IPS DF 19.7 (cell line): ENCODE measurements around the gene SRPK2.
"Not testable (repeated sequence)": the region's sequence is repeated elsewhere in the genome, so short reads cannot be mapped to it uniquely, and the experiment has no call there.

Source experiments
- DNase-seq: peaks from one replicate; pipeline ENCODE4 v3.0.0-alpha.2; 2013; ENCODE audit warnings: low read depth, low spot score

The SRPK2 gene

GRCh38 chr7:105304040-105304895, 84.5 kb downstream of the SRPK2 start:
- DNase-seq = no peak

- DNase-seq = not testable (repeated sequence)
Measured at GRCh38 chr7:105300587-105300986, 88.1 kb downstream of the SRPK2 start.

- no peak for DNase-seq
Measured at GRCh38 chr7:105298439-105298894, 90.3 kb downstream of the SRPK2 start.

- no peak for DNase-seq
Measured at GRCh38 chr7:105297985-105298384, 90.7 kb downstream of the SRPK2 start.

GRCh38 chr7:105297309-105297708, 91.4 kb downstream of the SRPK2 start:
- no peak for DNase-seq

- no peak for DNase-seq
Measured at GRCh38 chr7:105296491-105296890, 92.2 kb downstream of the SRPK2 start.

DNA sequence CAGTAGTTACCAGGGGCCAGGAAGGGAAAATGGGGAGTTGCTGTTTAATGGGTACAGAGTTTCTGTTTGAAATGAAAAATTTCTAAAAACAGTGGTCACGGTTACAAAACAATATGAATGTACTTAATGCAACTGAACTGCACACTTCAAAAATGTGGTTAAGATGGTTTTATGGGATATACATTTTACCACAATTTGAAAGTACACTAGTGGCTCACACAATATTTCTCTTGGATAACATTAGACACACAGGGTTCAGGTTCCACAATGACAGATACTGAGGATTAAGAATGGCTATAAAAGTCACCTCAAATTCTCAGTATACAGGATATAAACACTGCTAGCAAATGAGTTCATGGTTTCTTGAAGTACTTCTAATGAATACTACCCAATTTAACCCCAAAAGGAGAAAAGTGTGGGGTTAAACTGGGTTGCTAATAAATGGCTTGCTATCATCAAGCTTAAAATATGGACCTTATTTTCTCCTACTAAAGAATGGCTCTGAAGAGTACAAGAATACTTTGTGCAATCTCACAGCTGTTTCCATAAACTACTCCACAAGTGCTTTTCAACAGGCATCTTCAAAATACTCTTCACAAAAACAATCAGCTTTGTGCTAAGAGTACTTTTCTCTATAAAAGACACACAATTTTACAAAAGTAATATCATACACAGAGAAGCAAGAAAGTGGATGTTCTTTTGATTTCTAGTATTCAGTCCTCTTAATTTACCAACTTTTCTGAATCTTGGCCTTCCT, 92.9 kb downstream of the SRPK2 start:
- no peak for DNase-seq

DNA sequence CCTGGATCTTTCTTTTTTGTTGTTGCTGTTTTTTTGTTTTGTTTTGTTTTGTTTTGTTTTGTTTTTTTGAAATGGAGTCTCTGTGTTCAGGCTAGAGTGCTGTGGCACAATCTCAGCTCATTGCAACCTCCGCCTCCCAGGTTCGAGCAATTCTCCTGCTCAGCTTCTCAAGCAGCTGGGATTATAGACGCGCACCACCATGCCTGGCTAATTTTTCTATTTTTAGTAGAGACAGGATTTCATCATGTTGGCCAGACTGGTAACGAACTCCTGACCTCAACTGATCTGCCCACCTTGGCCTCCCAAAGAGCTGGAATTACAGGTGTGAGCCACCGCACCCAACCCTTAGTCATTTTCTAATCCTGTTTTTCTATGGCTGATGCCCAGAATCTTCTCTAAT, 94.2 kb downstream of the SRPK2 start:
- not testable (repeated sequence) for DNase-seq

GRCh38 chr7:105289704-105290103, 99.0 kb downstream of the SRPK2 start:
- DNase-seq = no peak

DNA sequence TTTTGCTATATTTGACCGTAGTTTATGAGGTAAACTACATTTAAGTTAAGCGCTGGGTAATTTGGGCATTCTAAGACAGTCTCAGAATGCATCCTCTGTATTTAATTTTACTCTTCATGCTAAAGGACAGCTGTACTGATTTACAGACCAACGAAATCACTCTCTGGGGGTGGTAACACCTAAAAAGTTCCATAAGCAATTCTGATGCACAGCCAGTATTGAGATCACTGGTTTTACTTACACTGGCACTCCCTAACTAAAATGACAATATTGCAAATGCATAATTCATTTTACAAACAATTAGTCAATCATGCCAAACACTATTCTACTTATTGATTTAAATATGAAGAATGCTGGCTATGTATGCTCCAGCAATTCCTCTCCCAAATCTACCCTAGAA, 102.3 kb downstream of the SRPK2 start:
- DNase-seq = no peak

DNA sequence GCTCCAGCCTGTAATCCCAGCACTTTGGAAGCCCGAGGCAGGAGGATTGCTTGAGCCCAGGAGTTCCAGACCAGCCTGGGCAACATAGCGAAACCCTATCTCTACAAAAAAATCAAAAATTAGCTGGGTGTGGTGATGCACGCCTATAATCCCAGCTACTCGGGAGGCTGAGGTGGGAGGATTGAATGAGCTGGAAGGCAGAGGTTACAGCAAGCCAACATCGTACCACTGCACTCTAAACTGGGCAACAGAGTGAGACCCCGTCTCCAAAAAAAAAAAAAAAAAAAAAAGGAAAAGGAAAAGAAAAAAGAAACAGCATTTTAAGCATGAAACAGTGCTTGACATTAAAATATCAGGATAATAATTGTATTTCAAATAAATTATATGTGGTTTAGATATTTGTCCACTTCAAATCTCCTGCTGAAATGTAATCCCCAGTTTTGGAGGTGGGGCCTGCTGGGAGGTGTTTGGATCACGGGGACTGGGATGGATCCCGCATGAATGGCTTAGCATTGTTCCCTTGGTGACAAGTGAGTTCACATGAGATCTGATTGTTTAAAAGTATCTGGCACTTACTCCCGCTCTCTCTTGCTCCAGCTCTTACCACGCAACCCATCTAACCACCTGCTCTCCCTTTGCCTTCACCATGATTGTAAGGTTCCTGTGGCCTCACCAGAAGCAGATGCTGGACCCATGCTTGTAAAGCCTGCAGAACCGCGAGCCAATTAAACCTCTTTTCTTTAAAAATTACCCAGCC, 103.4 kb downstream of the SRPK2 start:
- no peak for DNase-seq

DNA sequence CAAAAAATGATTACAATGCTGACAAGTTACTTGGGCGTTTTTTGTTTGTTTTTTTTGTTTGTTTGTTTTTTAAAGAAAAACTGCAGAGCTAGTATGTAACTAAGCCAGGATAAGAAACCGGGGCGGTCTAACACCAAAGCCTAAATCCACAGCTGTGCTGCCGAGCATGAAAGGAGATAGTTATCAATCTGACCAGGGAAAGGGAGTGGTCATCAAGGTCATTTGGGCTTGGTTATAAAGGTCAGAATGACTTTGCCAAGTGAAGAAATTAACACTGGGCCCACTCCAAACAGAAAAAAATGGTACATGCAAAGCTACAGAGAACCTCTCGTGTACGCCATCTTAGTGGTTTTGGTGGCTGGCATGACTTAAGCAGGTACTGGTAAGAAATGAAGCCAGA, 104.7 kb downstream of the SRPK2 start:
- no peak for DNase-seq

- DNase-seq = no peak
Measured at GRCh38 chr7:105281966-105282365, 106.8 kb downstream of the SRPK2 start.

DNA sequence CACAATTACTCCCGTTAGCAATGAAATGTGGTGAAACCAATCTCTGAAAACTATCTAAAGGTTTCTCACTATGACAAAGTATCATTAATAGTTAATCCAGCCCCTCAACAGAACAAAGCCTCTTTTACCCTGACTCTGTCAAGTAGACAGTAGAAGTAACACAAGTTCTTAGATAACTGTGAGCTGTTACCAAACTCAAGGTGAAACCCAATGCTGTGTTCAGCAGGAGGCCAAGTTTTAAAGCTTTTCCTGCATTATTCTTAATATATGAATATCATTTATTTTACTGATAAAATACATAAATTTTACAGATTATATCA, 109.1 kb downstream of the SRPK2 start:
- DNase-seq = no peak

GRCh38 chr7:105278973-105279687, 109.6 kb downstream of the SRPK2 start:
- no peak for DNase-seq

- DNase-seq = no peak
Measured at GRCh38 chr7:105278565-105278964, 110.2 kb downstream of the SRPK2 start.

GRCh38 chr7:105277341-105277740, 111.4 kb downstream of the SRPK2 start:
- DNase-seq = no peak

DNA sequence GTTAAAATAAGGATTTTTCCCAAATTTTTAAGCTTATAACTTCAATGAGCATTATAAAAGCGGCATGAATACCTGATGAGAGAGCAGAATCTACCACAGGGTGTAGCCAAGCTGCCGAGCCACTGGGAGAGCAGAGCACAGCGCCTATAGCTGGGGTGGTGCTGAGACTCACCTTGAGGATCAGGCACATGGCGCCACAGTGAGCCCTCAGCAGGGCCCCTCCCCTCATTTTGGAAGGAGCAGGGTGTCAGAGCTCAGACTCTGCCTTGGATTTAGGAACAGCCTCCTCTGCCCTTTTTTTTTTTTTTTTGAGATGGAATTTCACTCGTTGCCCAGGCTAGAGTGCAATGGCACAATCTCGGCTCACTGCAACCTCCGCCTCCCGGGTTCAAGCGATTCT, 118.6 kb downstream of the SRPK2 start:
- DNase-seq = no peak

DNA sequence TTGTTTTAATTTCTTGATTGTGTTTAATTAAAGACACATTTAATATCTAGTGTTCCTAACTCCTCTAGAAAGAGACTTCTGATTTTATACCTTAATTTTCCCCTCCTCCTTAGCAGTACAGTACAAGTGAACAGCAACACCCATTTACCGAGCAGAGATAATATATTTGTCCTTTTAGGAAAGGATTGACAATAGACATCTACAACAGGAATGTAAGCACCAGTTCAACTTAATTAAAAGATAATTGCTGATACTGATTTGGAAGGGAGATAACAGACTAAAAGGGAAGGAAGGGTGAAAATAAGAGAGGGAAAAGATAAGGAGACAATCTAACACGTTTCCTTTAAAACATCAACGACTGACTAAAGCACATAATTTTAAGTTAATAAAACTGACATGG, 119.3 kb downstream of the SRPK2 start:
- DNase-seq = no peak

DNA sequence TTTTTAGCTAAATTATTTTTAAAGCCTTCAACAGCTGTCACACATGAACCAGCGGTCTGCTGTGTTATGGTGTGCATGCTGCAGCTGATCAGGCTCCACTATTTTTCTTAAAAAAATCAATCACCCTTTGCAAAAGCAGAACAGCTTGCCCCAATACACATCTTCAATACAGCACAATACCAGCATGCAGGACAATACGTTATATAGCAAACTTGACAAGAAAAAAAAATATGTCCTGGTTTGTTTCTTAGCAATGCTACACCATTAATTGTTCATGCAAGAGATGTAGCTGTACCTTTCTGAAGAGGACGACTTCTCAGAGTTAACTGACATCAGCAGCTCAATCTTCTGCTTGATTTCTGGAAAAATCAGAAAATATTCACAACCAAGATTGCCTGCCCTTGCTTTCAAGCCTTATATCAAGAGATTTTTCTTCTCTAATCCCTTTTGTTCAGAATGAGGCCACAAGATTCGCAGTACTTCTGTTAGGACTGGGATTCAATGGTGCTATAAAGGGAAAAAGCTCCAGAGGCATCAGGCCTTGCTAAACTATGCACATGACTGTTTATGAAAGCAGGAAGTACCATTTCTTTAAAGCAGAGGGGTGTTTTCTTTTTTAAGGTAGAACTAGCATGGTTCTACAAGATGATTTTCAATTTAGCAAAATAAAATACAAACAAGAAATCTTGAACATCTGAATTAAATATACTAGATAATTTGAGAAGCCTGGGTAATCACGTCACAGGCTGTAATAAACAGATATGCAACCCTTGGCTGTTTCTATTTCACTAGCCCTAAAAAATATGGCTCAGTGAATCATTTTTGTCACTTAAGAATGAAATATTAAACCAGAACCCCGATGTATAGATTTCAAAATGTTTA, 120.0 kb downstream of the SRPK2 start:
- no peak for DNase-seq

DNA sequence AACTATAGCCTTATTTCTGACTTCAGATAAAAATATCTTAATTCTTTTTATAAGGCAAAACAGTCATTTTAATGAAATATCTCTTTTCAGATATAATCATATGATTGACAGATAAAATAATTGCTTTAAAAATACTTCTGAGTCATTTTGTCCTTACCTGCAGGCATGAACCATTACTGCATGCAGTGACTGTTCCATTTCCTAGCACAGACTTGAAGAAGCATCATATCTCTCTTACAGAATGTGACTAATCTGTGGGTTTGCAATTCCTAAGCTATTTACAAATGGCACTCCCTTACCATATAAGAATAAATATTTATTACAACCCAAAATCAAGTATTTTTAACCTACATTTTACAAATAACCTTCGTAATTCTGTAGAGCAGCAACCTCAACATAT, 120.7 kb downstream of the SRPK2 start:
- DNase-seq = no peak
